Neutrophil (primary cell): ENCODE results near the gene CNOT6L.

ENCODE experiments used
- H3K27ac ChIP-seq: fragments of 200-600 bp; sonication (generic); 2 replicates; pipeline ENCODE4 v1.5.1; 2016; ENCODE audit warnings: mild to moderate bottlenecking, moderate library complexity
- H3K27me3 ChIP-seq: fragments of 200-600 bp; sonication (generic); 2 replicates; pipeline ENCODE4 v1.6.0; 2016; ENCODE audit warnings: mild to moderate bottlenecking
- H3K36me3 ChIP-seq: fragments of 200-600 bp; sonication (generic); 2 replicates; pipeline ENCODE4 v1.5.1; 2017
- H3K4me1 ChIP-seq, 2 experiments: fragments of 200-600 bp in 1 of 2; sonication (generic) in 1 of 2; 1 replicate in 1 of 2; 2 replicates in 1 of 2; pipeline versions ENCODE4 v1.5.1 to v1.6.1; 2013 to 2016; ENCODE audit warnings: low read depth in 1 of 2, low read length in 1 of 2, mild to moderate bottlenecking in 1 of 2, moderate library complexity in 1 of 2; ENCODE audit not compliant: control insufficient read depth in 1 of 2, insufficient read depth in 1 of 2
- H3K4me3 ChIP-seq, 2 experiments: fragments of 200-600 bp in 1 of 2; sonication (generic) in 1 of 2; 1 replicate in 1 of 2; 2 replicates in 1 of 2; pipeline ENCODE4 v1.5.1; 2013 to 2016; ENCODE audit warnings: low read depth in 1 of 2, low read length in 1 of 2, mild to moderate bottlenecking in 1 of 2, moderate library complexity in 1 of 2
- H3K9me3 ChIP-seq: fragments of 200-600 bp; sonication (generic); 2 replicates; pipeline ENCODE4 v1.5.1; 2016
- CTCF ChIP-seq: fragments of 200-600 bp; sonication (generic); IDR thresholded peaks from 2 replicates; pipeline ENCODE4 v1.5.1; 2016; ENCODE audit warnings: antibody characterized with exemption

The CNOT6L gene

GRCh38 chr4:77714514-77714913 lies 104.7 kb downstream of the CNOT6L start:
- no peaks in the 10 kb centered on the region for H3K4me1 ChIP-seq
- H3K27me3 ChIP-seq, result no peaks in the 10 kb centered on the region
- TF ChIP-seq CTCF, result no peak
- peaks cover 25% of the 10 kb centered on the region for H3K36me3 ChIP-seq
- no peak overlapping the region for H3K27ac ChIP-seq
- no peaks in the 10 kb centered on the region for H3K9me3 ChIP-seq
- H3K4me3 ChIP-seq, result no peak overlapping the region

- H3K4me3 ChIP-seq, result no peak overlapping the region
- H3K4me1 ChIP-seq, result no peaks in the 10 kb centered on the region
- no peak for TF ChIP-seq CTCF
- H3K9me3 ChIP-seq, result no peaks in the 10 kb centered on the region
- H3K27me3 ChIP-seq, result no peaks in the 10 kb centered on the region
- no peak overlapping the region for H3K27ac ChIP-seq
- peaks cover 20% of the 10 kb centered on the region for H3K36me3 ChIP-seq
Measured at GRCh38 chr4:77713884-77714283, 105.3 kb downstream of the CNOT6L start.

- H3K4me3 ChIP-seq, result no peak overlapping the region
- no peak overlapping the region for H3K27ac ChIP-seq
- peaks cover 19% of the 10 kb centered on the region for H3K36me3 ChIP-seq
- no peaks in the 10 kb centered on the region for H3K4me1 ChIP-seq
- TF ChIP-seq CTCF, result no peak
- H3K27me3 ChIP-seq, result no peaks in the 10 kb centered on the region
- no peaks in the 10 kb centered on the region for H3K9me3 ChIP-seq
Measured at GRCh38 chr4:77712675-77713074, 106.5 kb downstream of the CNOT6L start.

- Histone ChIP-seq H3K27ac (no peak overlapping the region), H3K27me3 (no peaks in the 10 kb centered on the region), H3K9me3 (no peaks in the 10 kb centered on the region), H3K4me1 (no peaks in the 10 kb centered on the region), H3K36me3 (peaks cover 11% of the 10 kb centered on the region), H3K4me3 (no peak overlapping the region)
- no peak for TF ChIP-seq CTCF
Measured at GRCh38 chr4:77711469-77711868, 107.7 kb downstream of the CNOT6L start.

GRCh38 chr4:77710684-77711083 lies 108.5 kb downstream of the CNOT6L start:
- TF ChIP-seq CTCF, result no peak
- Histone ChIP-seq H3K9me3 (no peaks in the 10 kb centered on the region), H3K27ac (no peak overlapping the region), H3K4me3 (no peak overlapping the region), H3K4me1 (no peaks in the 10 kb centered on the region), H3K27me3 (no peaks in the 10 kb centered on the region), H3K36me3 (peaks cover 11% of the 10 kb centered on the region)

GRCh38 chr4:77710059-77710458 lies 109.1 kb downstream of the CNOT6L start:
- Histone ChIP-seq H3K4me3 (no peak overlapping the region), H3K36me3 (peaks cover 11% of the 10 kb centered on the region), H3K9me3 (no peaks in the 10 kb centered on the region), H3K27me3 (no peaks in the 10 kb centered on the region), H3K4me1 (no peaks in the 10 kb centered on the region), H3K27ac (no peak overlapping the region)
- no peak for TF ChIP-seq CTCF
